Measurements from ENCODE around the gene AKR1A1. TPM values are rescaled to one million over a fixed set of nuclear protein-coding genes. Genes with fewer than 3 reads are reported as not detected.
"Not testable (repeated sequence)": the region's sequence is repeated elsewhere in the genome, so short reads cannot be mapped to it uniquely, and the experiment has no call there.

AKR1A1 gene
- total RNA-seq, 1 donor from 2014 or later: 96.3 TPM

DNA sequence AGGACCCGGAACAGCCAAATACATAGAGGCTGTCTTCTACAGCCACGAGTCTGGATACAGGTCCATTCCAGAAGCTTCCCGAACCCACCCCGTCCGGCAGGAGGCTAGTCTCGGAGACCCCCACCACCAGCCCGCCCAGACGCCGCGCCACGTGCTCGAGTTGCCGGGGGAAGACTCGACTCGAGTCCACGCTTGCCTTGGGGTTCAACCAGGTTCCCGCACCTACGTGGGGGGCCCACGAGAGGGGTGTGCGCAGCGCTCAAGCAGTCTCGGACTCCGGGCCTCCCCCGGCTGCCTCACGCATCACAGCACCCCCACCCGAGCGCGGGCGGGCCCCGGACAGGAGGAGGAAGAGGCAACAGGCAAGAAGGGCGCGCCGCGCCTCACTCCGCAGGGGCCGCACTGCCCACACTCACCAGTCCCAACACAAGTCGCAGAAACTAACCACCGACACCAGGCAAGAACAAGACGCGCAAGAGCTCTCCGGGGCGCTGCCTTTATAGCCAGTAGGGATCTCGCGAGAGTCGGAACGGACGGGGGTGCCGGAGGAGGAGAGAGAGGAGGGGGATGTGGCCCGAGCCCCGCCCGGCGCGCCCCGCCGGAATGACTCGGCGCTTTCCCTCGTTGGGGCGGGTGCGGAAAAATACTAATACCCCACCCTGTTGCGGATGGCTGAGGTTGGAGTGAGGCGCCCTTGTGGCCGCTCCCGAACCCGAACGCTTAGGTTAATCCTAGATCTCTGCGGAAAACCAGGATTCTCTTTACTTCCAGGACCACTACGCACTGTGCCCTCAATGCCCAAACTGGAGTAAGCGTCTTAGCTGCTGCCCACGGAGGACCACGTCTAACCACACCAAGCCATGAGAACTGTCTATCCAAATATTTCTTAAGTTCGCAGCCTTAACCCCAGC, 29.0 kb upstream of the AKR1A1 start, which contains the start of gene PRDX1:
PRDX1 (minus strand) TSS at position 472 of the 911 bp plus-strand sequence. CDS start 2,841 bp downstream, outside the sequence.
- ATAC-seq: peak; percentile 99
- DNase-seq (ENCODE audit: low spot score): peak; percentile 100
- intact Hi-C loops (cut with DNase I): no loop called here

DNA sequence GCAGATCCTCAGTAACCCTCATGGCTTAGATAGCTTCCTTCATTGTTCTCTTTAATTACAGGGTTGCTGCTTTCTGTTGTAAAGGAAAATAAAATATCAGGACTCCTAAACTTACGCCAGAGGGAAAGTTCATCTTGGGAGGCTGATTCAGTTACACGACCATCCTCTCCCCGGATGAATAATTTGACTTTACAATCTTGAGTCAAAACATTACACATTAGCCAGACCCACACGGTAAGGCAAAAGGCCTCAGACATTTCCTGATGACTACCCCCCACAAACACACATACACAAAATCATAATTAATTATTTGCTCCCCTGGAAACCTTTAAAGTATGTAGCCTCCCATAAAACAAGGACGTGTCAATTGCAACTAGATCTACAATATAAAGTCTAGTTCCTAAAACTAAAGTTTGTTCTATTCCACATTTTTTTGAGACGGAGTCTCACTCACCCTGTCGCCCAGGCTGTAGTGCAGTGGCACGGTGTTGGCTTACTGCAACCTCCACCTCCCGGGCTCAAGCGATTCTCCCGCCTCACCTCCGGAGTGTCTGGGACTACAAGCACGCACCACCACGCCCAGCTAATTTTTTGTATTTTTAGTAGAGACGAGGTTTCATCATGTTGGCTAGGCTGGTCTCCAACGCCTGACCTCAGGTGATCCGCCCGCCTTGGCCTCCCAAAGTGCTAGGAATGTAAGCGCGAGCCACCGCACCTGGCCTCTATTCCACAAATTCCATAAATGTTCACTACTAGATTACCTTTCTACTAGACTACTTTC, 28.1 kb upstream of the AKR1A1 start:
- DNase-seq (ENCODE audit: low spot score) (no peak), ATAC-seq (no peak)
- intact Hi-C loops (cut with DNase I): no loop called here

DNA sequence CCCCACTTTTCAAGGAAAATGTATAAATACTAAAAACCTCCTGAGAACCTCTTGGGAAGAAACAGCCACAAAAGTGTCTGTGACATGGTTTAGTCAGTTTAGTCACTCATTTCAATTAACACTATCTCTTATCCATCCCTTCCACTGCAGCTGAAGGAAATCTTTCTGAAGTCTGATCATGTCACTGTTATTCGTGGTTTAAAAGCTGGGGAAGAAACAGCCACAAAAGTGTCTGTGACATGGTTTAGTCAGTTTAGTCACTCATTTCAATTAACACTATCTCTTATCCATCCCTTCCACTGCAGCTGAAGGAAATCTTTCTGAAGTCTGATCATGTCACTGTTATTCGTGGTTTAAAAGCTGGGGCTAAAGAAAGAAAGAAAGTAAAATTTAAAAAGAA, 27.1 kb upstream of the AKR1A1 start:
- intact Hi-C loops (cut with DNase I); ATAC-seq: not testable (repeated sequence)

DNA sequence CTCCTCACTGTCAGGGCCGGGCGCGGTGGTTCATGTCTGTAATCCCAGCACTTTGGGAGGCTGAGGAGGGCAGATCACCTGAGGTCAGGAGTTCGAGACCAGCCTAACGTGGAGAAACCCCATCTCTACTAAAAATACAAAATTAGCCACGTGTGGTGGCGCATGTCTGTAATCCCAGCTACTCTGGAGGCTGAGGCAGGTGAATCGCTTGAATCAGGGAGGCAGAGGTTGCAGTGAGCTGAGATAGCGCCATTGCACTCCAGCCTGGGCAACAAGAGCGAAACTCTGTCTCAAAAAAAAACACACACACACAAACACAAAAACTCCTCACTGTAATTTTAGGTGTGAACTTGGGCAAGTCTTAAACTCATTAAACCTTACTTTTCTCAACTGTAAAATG, 26.7 kb upstream of the AKR1A1 start:
- intact Hi-C loops (cut with DNase I): not testable (repeated sequence)

More for the DNA sequence above, 27.1 kb upstream of the AKR1A1 start:
- not testable (repeated sequence) for DNase-seq (ENCODE audit: low spot score)

DNA sequence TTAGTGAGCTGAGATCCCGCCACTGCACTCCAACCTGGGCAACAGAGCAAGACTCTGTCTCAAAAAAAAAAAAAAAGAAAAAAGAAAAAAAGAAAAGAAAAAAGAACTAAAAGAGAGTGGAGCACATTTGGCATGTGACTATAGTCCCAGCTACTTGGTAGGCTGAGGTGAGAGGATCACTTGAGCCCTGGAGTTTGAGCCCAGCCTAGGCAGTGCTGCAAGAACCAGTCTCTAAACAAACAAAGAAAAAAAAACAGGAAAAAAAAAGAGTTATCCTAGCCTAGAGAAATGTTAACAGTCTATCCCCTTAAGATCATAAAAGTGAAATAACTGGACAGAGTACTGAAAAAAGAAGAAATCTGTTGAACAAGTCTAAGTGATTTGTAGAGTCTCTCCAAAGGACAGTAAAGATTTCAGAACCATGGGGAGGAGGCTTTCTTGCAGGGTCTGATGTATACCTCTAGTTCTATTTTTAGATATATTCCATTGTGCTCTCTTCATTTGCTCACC, 24.4 kb upstream of the AKR1A1 start:
- ATAC-seq (no peak), DNase-seq (ENCODE audit: low spot score) (no peak)
- intact Hi-C loops (cut with DNase I): no loop called here

More for the DNA sequence above, 26.7 kb upstream of the AKR1A1 start:
- not testable (repeated sequence) for ATAC-seq; DNase-seq (ENCODE audit: low spot score)

DNA sequence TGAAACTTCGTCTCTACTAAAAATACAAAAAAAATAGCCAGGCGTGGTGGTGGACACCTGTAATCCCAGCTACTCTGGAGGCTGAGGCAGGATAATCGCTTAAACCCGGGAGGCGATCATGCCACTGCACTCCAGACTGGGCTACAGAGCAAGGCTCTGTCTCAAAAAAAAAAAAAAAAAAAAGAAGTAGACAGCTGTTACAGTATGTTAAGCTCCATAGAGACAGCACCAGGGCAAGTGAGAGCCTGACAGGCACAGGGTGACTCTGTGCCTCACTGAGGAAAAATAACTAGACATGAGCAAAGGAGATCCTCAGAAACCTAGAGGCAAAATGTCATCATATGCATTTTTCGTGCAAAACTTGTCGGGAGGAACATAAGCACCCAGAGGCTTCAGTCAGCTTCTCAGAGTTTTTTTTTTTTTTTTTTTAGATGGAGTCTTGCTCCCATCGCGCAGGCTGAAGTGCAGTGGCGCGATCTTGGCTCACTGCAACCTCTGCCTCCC, 19.9 kb upstream of the AKR1A1 start:
- intact Hi-C loops (cut with DNase I): no loop called here
- ATAC-seq: no peak
- no peak for DNase-seq (ENCODE audit: low spot score)

DNA sequence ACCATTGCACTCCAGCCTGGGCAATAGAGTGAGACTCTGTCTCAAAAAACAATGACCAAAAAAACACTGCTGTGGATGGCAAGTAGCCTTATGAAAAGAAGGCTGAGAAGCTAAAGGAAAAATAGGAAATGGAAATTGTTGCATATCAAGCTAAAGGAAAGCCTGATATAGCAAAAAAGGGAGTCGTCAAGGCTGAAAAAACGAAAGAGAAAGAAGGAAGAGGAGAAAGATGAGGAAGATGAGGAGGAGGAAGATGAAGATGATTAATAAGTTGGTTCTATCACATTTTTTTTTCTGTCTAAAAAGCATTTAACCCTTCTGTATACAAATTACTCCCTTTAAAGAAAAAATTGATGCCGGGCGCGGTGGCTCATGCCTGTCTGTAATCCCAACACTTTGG, 18.8 kb upstream of the AKR1A1 start:
- DNase-seq (ENCODE audit: low spot score): no peak
- ATAC-seq: no peak
- intact Hi-C loops (cut with DNase I): no loop called here

DNA sequence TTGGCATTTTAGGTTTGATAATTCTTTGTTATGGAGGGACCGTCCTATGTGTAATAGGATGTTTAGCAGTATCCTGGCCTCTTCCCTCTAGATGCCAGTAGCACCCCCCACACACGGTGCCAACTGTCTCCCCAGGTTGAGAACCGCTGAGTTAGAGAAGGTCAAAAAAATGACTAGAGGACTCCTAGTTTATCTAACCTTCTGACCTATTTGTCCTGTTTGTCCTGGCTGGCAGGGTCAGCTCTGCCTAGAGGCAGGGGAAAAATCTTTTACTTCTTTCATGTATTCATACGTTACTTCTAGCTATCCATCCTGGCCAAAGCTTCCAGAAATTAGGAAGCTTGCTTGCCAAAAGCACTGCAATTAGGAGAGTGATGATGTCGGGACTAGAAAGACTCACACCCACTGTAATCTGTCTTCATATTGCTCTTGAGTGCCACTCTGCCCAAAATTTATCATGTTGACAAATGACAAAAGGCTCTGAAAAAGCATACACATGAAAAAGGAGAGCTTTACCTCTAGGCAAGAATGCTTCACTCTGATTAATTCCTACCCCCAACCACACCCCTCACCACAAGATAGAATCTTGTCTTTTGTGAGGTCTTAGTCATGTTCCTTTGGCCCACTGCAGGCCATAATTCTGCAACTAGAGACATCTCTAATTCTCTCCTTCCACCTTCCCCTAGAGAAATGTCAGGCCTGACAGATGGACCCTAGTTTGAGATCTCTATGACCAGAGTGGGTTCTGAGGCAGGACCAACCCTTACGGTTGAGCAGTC, 14.4 kb upstream of the AKR1A1 start:
- intact Hi-C loops (cut with DNase I): no loop called here
- DNase-seq (ENCODE audit: low spot score) (no peak), ATAC-seq (no peak)

DNA sequence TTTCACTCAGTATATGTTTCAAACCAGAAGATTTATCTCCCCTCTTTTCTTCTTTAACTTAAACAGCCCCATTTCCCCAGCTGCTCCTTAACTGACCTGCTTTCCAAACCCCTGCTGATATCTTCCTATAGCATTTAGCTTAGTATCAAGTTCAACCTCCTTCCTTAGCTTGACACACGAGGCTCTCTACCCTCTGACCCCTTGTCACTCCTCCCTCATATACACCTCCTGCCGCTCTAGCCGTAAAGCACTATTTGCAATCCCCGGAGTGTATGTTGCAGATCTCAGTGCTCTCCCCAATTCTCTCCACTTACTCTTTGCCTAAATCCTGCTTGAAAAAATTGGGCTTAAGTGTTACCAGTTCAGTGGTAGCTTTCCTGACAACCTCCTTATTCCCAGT, 13.7 kb upstream of the AKR1A1 start:
- ATAC-seq (no peak), DNase-seq (ENCODE audit: low spot score) (no peak)
- intact Hi-C loops (cut with DNase I): no loop called here

DNA sequence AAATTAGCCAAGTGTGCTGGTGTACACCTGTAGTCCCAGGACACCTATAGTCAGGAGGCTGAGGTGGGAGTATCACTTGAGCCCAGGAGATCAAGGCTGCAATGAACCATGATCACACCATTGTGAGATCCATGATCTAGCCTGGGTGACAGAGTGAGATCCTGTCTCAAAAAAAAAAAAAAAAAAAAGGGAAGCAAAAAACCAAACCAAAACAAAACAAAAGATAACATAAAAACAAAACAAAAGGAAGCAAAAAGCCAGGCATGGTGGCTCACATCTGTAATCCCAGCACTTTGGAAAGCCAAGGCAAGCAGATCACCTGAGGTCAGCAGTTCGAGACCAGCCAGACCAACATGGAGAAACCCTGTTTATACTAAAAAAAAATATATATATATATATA, 9.4 kb upstream of the AKR1A1 start:
- intact Hi-C loops (cut with DNase I): no loop called here
- DNase-seq (ENCODE audit: low spot score) (no peak), ATAC-seq (no peak)

DNA sequence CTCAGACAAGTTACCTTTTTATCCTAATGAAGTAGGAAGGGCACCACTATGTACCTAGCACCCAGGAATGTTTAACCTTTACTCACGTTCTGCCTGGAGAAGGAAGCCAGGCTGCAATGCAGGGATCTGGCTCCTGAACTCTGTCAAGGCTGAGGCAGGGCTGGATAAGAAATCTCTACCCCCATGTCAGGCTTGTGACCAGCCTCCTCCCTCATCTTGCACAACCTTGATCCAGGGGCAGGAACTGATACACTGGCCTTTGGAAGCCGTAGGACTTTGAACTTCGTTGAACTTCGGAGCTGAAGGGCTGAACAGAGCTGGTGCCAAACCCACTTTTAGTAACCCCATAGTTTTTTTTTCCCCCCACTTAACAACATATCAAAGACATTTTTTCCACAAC, 8.0 kb upstream of the AKR1A1 start:
- ATAC-seq: no peak
- DNase-seq (ENCODE audit: low spot score): no peak
- intact Hi-C loops (cut with DNase I): no loop called here

DNA sequence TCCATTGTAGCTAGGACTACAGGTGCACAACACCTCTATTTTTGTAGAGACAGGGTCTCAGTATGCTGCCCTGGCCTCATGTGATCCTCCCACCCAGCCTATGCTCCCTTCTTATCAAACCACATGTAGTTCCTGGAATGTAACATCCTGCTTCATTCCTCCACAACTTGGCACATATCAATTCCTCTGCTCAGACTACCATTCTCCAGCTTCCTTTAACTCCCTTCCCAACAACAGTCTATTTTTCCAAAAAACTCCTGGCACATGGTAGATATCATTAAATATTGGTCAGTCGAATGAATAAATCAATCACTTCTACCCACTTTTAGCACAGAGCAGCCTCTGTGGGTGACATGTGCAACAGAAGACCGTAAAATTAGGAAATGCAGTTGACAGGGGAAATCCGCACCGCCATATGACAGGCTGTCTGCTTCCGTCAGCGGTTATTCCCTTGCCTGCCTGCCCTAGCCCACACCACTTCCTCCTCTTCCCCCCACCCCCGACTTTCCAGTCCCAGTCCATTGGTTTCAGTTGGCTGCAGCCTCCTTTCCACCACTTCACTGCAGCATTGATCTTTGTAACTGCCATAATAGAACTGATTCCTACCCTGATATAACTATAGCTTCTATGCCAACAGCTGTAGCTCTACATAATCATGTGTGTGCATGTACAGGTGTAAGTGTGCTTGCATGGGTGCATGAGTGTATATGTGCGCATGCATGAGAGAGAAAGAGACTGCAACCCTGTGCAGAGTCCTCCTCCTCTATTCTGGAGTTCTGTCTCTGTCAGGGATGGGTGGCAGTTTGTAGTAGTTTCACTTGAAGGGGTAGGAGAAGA, 6.8 kb upstream of the AKR1A1 start:
- ATAC-seq (peak; percentile 87), DNase-seq (ENCODE audit: low spot score) (peak; percentile 64)

DNA sequence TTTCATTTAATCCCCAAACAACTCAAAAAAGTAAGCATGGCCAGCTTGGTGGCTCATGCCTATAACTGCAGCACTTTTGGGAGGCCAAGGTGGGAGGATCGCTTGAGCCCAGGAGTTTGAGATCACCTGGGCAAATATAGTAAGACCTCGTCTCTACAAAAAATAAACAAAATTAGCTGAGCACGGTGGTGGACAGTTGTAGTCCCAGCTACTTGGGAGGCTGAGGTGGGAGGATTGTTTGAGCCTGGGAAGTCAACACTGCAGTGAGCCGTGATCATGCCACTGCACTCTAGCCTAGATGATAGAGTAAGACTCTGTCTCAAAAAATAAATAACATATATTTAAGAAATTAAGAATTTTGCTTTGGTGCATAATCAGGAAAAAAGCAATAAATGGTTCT, 6.1 kb upstream of the AKR1A1 start:
- intact Hi-C loops (cut with DNase I): no loop called here
- DNase-seq (ENCODE audit: low spot score) (no peak), ATAC-seq (no peak)

More for the DNA sequence above, 6.8 kb upstream of the AKR1A1 start:
- intact Hi-C loops (cut with DNase I): no loop called here

DNA sequence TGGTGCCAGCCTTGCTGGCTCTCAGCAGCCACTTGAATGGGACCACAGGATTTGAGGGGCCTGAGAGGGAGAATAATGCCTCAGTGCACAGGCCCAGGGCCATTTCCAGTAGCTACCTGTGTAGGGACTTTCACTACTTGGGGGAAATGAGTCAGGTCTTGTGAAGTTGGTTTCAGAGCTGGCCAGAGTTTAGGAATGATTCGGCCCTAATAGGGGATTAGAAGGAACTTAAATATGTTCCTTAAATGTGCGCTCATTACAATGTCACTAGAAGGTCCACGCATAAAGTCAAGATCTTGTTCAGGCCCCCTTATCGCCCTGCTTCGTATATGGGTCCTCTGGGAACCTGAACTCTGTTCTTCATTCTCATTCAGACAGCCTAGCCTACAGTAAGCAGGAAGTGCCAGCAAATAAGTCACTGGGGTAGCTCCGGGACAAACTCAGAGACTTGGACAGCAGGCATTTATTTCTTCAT, 5.6 kb upstream of the AKR1A1 start:
- DNase-seq (ENCODE audit: low spot score) (no peak), ATAC-seq (no peak)
- intact Hi-C loops (cut with DNase I): no loop called here

DNA sequence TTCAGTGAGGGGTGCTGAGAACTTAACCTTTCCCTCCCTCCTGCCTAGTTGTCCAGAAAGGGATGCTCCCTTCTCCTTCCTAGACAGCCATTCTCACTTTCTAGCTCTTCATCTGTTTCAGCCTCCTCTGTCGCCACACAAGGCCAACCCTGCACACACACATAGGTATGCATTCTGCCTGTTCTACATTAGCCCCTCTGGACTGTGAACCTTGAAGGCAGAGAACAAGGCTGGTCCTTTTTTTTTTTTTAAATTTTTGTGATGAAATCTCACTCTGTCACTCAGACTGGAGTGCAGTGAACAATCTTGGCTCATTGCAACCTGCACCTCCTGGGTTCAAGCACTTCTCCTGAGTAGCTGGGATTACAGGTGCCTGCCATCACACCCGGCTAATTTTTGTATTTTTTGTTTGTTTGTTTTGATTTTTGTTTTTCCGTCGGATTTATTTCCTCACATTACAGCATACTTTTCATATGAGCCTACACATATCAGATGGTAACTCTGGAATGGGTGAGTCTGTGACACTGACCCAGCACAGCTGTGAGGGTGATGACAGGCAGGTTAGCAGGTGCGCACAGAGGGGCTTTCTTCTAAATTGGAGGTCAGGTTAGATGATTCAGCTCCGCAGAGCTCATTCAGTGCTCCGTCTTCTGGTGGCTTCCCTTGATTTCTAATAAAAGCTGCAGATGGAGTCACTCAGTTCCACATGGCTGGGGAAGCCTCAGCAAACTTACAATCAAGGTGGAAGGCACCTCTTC, 4.9 kb upstream of the AKR1A1 start:
- intact Hi-C loops (cut with DNase I): no loop called here
- no peak for ATAC-seq
- DNase-seq (ENCODE audit: low spot score): no peak

DNA sequence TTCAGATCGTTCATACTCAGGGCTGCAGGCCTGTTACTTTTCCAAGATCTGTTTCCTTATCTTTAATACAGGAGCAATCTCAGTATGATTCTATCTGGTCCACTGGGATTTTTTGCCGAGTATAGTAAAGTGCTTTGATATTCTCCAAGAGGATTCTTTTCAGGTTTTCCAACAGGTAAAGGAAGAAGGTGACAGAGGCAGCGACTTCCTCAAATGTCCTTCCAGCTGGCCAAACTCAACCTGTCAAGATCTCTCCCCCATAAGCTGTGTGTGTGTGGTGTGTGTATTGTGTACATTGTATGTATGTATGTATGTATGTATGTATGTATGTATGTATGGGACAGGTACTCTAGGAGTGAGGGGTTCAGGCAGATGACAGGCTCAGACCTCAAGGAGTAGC, 1.1 kb downstream of the AKR1A1 start:
- intact Hi-C loops (cut with DNase I): no loop called here
- no peak for ATAC-seq
- DNase-seq (ENCODE audit: low spot score): no peak

DNA sequence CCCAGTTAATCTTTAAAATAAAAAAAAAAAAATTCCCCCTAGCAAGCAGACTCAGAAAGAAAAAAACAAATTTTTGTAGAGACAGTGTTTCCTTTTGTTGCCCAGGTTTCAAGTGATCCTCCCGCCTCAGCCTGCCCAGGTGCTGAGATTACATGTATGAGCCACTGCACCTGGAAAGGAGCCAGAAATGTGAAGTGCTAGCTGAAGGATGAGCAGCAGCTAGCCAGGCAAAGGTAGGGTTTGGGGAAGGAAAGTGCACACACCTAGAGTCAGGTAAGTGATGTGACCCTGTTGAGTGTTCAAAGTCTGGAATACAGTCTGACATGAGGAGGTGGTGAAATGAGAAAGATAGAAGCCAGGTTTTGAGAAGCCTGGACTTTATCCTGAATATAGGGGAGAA, 1.7 kb downstream of the AKR1A1 start:
- ATAC-seq: no peak
- intact Hi-C loops (cut with DNase I): no loop called here
- no peak for DNase-seq (ENCODE audit: low spot score)
